Activated CD8-positive, alpha-beta memory T cell treated with anti-CD3 and anti-CD28 coated beads, Interleukin-2, amount 10 ng/mL, durations not matched to agents 7 days and 5 days (primary cell): ENCODE results near the gene MTX2. TPM values are rescaled to one million over a fixed set of nuclear protein-coding genes. Genes with fewer than 3 reads are reported as not detected.
A peak's percentile ranks its signal among the peaks of the same experiment; 100 is the strongest.

ENCODE experiments used
- ATAC-seq: fragments of 150-1000 bp; cut with Tn5 transposase; one replicate; pipeline ENCODE4 v1.10.0; 2021; ENCODE audit warnings: moderate library complexity
- CTCF ChIA-PET: fragments of 350-600 bp; sonication (Branson Sonifier 250); formaldehyde crosslinking; loops from one replicate; lab custom pipeline; 2021; ENCODE audit warnings: antibody characterized with exemption; lab: Charles Lee
- DNase-seq: peaks from one replicate; pipeline ENCODE4 v3.0.0-alpha.2; 2020
- H3K27ac Mint-ChIP-seq: one replicate; pipeline ENCODE4 v1.8.0; 2021; ENCODE audit warnings: mild to moderate bottlenecking, mixed read lengths
- H3K27me3 Mint-ChIP-seq: one replicate; pipeline ENCODE4 v1.8.0; 2021; ENCODE audit warnings: mixed read lengths
- H3K36me3 Mint-ChIP-seq: one replicate; pipeline ENCODE4 v1.8.0; 2021; ENCODE audit warnings: mild to moderate bottlenecking, mixed read lengths
- H3K4me1 Mint-ChIP-seq: one replicate; pipeline ENCODE4 v1.8.0; 2021; ENCODE audit warnings: mixed read lengths
- H3K4me3 Mint-ChIP-seq: one replicate; pipeline ENCODE4 v1.8.0; 2021; ENCODE audit warnings: mild to moderate bottlenecking, moderate library complexity, mixed read lengths
- H3K9me3 Mint-ChIP-seq: one replicate; pipeline ENCODE4 v1.8.0; 2022; ENCODE audit warnings: low read depth, mixed read lengths
- total RNA-seq, 2 experiments: library from RNA; stranded (reverse); gene quantifications; one replicate each; pipeline ENCODE4 v1.2.3, GENCODE V29; 2021

MTX2 gene
- total RNA-seq, 2 experiments from 2014 or later = 12.2 to 14.8 TPM

DNA sequence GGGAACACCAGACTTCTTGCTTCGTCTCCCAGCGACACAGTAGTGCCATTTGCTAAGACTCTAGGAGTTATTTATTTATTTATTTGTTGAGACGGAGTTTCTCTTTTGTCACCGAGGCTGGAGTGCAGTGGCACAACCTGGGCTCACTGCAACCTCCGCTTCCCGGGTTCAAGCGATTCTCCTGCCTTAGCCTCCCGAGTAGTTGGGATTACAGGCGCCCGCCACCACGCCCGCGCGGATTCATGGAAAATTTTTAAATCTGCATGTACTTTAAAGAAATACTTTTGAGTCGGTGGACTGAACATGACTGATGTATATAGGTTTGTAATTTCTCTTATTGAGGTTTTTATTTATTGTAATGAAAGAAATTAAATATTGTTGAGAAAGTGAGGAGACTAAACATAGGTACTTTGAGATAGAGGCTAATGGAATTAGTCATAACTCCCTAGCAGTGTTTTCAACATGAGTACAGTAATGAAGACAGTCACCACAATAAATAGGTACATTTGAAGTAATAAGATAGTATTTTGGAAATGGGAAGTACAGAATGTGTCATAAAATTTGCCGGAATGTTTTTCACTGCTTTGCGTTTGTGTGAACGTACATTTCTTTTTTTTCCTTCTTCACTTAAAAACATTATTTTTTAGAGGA lies 983 bp downstream of the MTX2 start:
- CTCF ChIA-PET = no interaction called here
- Mint-ChIP-seq H3K27me3 (no peaks in the 10 kb centered on the region), H3K36me3 (no peaks in the 10 kb centered on the region), H3K4me1 (peaks cover 16% of the 10 kb centered on the region), H3K27ac (peak overlapping the region; percentile 87), H3K9me3 (no peaks in the 10 kb centered on the region), H3K4me3 (peak overlapping the region; percentile 95)
- no peak for ATAC-seq
- no peak for DNase-seq

GRCh38 chr2:176272870-176273459 lies 3.7 kb downstream of the MTX2 start:
- CTCF ChIA-PET = interaction anchor here (0.8 kb wide), 1 partner anchor 146 kb away, joined by 3 read pairs; no protein-coding TSS in a partner anchor
- no peak for ATAC-seq
- Mint-ChIP-seq H3K9me3 (no peaks in the 10 kb centered on the region), H3K27me3 (no peaks in the 10 kb centered on the region), H3K4me3 (no peak overlapping the region), H3K36me3 (peaks cover 2% of the 10 kb centered on the region), H3K4me1 (peaks cover 16% of the 10 kb centered on the region), H3K27ac (no peak overlapping the region)
- DNase-seq = no peak

- Mint-ChIP-seq H3K27me3 (no peaks in the 10 kb centered on the region), H3K4me1 (peaks cover 19% of the 10 kb centered on the region), H3K4me3 (no peak overlapping the region), H3K36me3 (peaks cover 6% of the 10 kb centered on the region), H3K27ac (no peak overlapping the region), H3K9me3 (no peaks in the 10 kb centered on the region)
- CTCF ChIA-PET = no interaction called here
- ATAC-seq = no peak
- DNase-seq = no peak
These were observed 9.7 kb downstream of the MTX2 start for GRCh38 chr2:176278927-176279326.

GRCh38 chr2:176280156-176280555 lies 10.9 kb downstream of the MTX2 start:
- no peak overlapping the region for H3K27ac Mint-ChIP-seq

DNA sequence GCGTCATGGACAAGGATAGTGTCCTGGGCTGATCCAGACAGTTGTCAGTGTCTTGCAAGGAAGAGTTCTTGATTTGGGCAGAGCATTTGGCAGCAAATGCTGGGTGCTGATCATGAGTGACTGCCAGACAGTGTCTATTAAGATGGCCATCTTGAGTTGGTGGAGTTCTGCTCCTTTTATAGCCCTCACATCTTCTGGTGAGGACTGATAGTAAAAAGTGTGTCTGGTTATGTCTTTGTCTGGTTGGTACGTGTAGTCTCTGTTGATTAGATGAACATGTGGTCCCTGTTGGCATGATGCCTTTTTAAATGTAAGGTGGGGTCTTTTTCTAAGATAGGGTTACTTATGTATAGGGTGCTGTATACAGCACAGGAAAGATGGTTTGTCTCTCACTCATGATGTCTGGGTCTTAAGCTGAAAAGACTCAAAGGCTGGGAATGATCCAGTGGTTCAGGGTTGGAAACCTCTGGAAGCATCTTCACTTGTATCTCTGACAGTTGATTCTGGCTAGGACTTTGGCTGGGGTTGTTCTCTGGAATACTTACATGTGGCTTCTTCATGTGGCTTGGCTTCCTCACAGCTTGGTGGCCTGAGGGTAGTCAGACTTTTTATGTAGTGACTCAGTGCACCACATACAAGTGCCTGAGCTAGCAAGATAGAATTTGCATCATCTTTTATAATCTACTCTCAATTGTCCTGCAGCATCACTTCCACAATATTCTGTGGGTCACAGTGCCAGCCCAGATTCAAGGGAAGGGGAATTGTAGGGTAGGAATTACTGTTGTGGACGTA lies 11.8 kb downstream of the MTX2 start:
- peaks cover 22% of the 10 kb centered on the region for H3K4me1 Mint-ChIP-seq
- no peaks in the 10 kb centered on the region for H3K9me3 Mint-ChIP-seq
- H3K4me3 Mint-ChIP-seq = no peak overlapping the region
- DNase-seq = no peak
- CTCF ChIA-PET = no interaction called here
- H3K27me3 Mint-ChIP-seq = no peaks in the 10 kb centered on the region
- ATAC-seq = no peak
- peaks cover 6% of the 10 kb centered on the region for H3K36me3 Mint-ChIP-seq
- H3K27ac Mint-ChIP-seq = no peak overlapping the region

More at GRCh38 chr2:176280156-176280555, 10.9 kb downstream of the MTX2 start:
- no peak overlapping the region for H3K4me3 Mint-ChIP-seq
- H3K27me3 Mint-ChIP-seq = no peaks in the 10 kb centered on the region
- peaks cover 6% of the 10 kb centered on the region for H3K36me3 Mint-ChIP-seq
- CTCF ChIA-PET = no interaction called here
- no peak for ATAC-seq
- peaks cover 19% of the 10 kb centered on the region for H3K4me1 Mint-ChIP-seq
- no peak for DNase-seq
- no peaks in the 10 kb centered on the region for H3K9me3 Mint-ChIP-seq

DNA sequence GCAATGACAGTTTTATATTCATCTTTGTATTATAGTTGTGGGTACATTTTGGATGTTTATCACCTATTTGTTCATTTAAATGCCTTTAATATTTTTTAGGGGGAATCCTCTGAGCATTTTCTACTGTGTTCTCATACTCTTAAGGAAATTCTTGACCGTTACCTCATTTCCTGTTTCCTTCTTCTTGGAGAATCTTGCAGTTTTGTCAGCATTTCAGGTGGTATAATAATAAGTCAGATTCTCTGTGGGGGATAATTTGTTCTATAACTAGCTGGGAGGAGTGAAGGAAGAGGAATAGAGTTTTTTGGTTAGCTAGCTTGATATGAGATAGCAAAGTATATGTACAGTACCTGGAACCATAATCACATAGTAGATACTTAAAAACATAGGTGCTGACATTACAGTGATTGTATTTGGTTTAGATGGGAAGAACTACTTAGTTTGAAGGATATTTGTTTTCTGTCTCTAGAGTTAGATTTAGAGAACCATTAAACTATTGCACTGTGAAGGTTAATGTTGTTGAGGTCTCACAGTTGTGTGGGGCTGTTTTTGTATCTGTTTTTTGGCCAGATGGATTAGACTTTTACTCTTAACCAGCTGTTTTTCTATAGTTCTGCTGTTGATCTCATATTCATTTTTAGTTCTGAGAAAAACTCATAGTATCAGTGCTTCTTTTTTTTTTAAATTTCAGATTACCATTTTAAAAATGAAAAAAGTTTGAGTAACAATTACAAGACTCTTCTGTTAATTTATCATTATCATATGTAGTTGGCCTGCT lies 14.2 kb downstream of the MTX2 start:
- Mint-ChIP-seq H3K27ac (no peak overlapping the region), H3K4me3 (no peak overlapping the region), H3K9me3 (no peaks in the 10 kb centered on the region), H3K4me1 (peaks cover 23% of the 10 kb centered on the region), H3K27me3 (no peaks in the 10 kb centered on the region), H3K36me3 (peaks cover 8% of the 10 kb centered on the region)
- CTCF ChIA-PET = no interaction called here
- no peak for DNase-seq
- ATAC-seq = no peak

- Mint-ChIP-seq H3K36me3 (peaks cover 9% of the 10 kb centered on the region), H3K27ac (no peak overlapping the region), H3K4me1 (peaks cover 23% of the 10 kb centered on the region), H3K4me3 (no peak overlapping the region), H3K9me3 (no peaks in the 10 kb centered on the region), H3K27me3 (no peaks in the 10 kb centered on the region)
- no peak for DNase-seq
- no peak for ATAC-seq
- CTCF ChIA-PET = no interaction called here
These were observed 15.3 kb downstream of the MTX2 start for GRCh38 chr2:176284461-176285049.

DNA sequence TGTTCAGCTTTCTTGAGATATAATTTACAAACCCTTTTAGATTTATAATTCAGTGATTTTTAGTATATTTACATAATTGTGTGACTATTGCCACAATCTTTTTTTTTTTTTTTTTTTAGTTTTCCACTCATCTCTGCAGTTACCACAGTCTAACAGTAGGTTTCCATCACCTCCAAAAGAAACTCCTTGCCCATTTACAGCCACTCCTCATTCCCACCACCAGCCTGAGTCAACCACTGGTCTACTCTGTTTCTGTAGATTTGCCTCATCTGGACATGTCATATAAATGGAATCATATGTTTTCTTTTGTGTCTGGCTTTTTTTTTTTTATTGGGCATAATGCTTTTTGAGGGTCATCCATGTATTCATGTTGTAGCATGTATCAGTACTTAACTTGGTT lies 16.1 kb downstream of the MTX2 start:
- no peaks in the 10 kb centered on the region for H3K27me3 Mint-ChIP-seq
- no peaks in the 10 kb centered on the region for H3K9me3 Mint-ChIP-seq
- H3K36me3 Mint-ChIP-seq = peaks cover 9% of the 10 kb centered on the region
- H3K4me3 Mint-ChIP-seq = no peak overlapping the region
- no peak for DNase-seq
- no peak for ATAC-seq
- CTCF ChIA-PET = no interaction called here
- H3K27ac Mint-ChIP-seq = no peak overlapping the region
- peaks cover 26% of the 10 kb centered on the region for H3K4me1 Mint-ChIP-seq

- ATAC-seq = no peak
- H3K36me3 Mint-ChIP-seq = peaks cover 5% of the 10 kb centered on the region
- no peak overlapping the region for H3K27ac Mint-ChIP-seq
- CTCF ChIA-PET = no interaction called here
- no peaks in the 10 kb centered on the region for H3K27me3 Mint-ChIP-seq
- H3K9me3 Mint-ChIP-seq = no peaks in the 10 kb centered on the region
- H3K4me1 Mint-ChIP-seq = peaks cover 25% of the 10 kb centered on the region
- DNase-seq = no peak
- no peak overlapping the region for H3K4me3 Mint-ChIP-seq
These were observed 22.1 kb downstream of the MTX2 start for GRCh38 chr2:176291335-176291734.

GRCh38 chr2:176291809-176292283 lies 22.6 kb downstream of the MTX2 start:
- Mint-ChIP-seq H3K36me3 (peaks cover 2% of the 10 kb centered on the region), H3K4me1 (peaks cover 29% of the 10 kb centered on the region), H3K27ac (no peak overlapping the region), H3K9me3 (no peaks in the 10 kb centered on the region), H3K4me3 (no peak overlapping the region), H3K27me3 (no peaks in the 10 kb centered on the region)
- DNase-seq (no peak), ATAC-seq (peak; percentile 53)
- CTCF ChIA-PET = no interaction called here

- Mint-ChIP-seq H3K27ac (no peak overlapping the region), H3K9me3 (no peaks in the 10 kb centered on the region), H3K4me3 (no peak overlapping the region), H3K27me3 (no peaks in the 10 kb centered on the region), H3K4me1 (peaks cover 33% of the 10 kb centered on the region), H3K36me3 (peaks cover 2% of the 10 kb centered on the region)
- ATAC-seq (no peak), DNase-seq (no peak)
- CTCF ChIA-PET = no interaction called here
These were observed 23.4 kb downstream of the MTX2 start for GRCh38 chr2:176292608-176293007.

GRCh38 chr2:176293334-176293733 lies 24.1 kb downstream of the MTX2 start:
- CTCF ChIA-PET = interaction anchor here (1.3 kb wide), 1 partner anchor 25 kb away, joined by 4 read pairs; the partner anchor contains the start of gene MTX2
- H3K4me1 Mint-ChIP-seq = peaks cover 33% of the 10 kb centered on the region

GRCh38 chr2:176297067-176297466 lies 27.8 kb downstream of the MTX2 start:
- Mint-ChIP-seq H3K27me3 (no peaks in the 10 kb centered on the region), H3K36me3 (no peaks in the 10 kb centered on the region), H3K27ac (no peak overlapping the region), H3K4me3 (no peak overlapping the region), H3K9me3 (no peaks in the 10 kb centered on the region), H3K4me1 (peaks cover 14% of the 10 kb centered on the region)
- DNase-seq (no peak), ATAC-seq (no peak)
- CTCF ChIA-PET = no interaction called here

More at GRCh38 chr2:176293334-176293733, 24.1 kb downstream of the MTX2 start:
- no peak overlapping the region for H3K4me3 Mint-ChIP-seq
- no peaks in the 10 kb centered on the region for H3K9me3 Mint-ChIP-seq
- H3K27ac Mint-ChIP-seq = no peak overlapping the region
- no peak for ATAC-seq
- DNase-seq = no peak
- H3K27me3 Mint-ChIP-seq = no peaks in the 10 kb centered on the region
- H3K36me3 Mint-ChIP-seq = peaks cover 2% of the 10 kb centered on the region
